B cell (primary cell): ENCODE results near the gene TMPRSS9. TPM values are rescaled to one million over a fixed set of nuclear protein-coding genes. Genes with fewer than 3 reads are reported as not detected.

Source experiments
- ATAC-seq: fragments of 200-7000 bp; cut with Tn5 transposase; one replicate; pipeline ENCODE4 v1.10.0; 2021; ENCODE audit warnings: low read depth, mild to moderate bottlenecking, moderate number of reproducible peaks, moderate library complexity
- CTCF ChIA-PET: fragments of 350-600 bp; sonication (Branson Sonifier 250); formaldehyde crosslinking; loops from one replicate; lab custom pipeline; 2021; ENCODE audit warnings: antibody characterized with exemption, inconsistent platforms; lab: Charles Lee
- POLR2A ChIA-PET: fragments of 350-600 bp; sonication (Branson Sonifier 250); formaldehyde crosslinking; loops from one replicate; lab custom pipeline; 2021; ENCODE audit warnings: antibody characterized with exemption; lab: Charles Lee
- DNase-seq: peaks from one replicate; pipeline ENCODE4 v3.0.0; 2013
- H2AFZ ChIP-seq: 2 replicates; pipeline ENCODE4 v1.6.1; 2012; ENCODE audit warnings: mild to moderate bottlenecking, low read depth, low read length; ENCODE audit not compliant: insufficient read depth, poor library complexity, severe bottlenecking
- H3K27ac ChIP-seq, 2 donors: 1 replicate in 1 of 2; 2 replicates in 1 of 2; pipeline ENCODE4 v1.5.1; 2012 to 2013; ENCODE audit warnings: low read length in 2 of 2, mild to moderate bottlenecking in 2 of 2, moderate library complexity in 1 of 2
- H3K27me3 ChIP-seq, 4 experiments: fragments of 200-600 bp in 1 of 4; sonication (generic) in 1 of 4; replicated peaks in 1 of 4; 1 replicate in 2 of 4; 2 replicates in 2 of 4; pipeline versions ENCODE4 v1.6.1 to v1.7.0; 2013 to 2016; ENCODE audit warnings: low read length in 3 of 4, mild to moderate bottlenecking in 2 of 4, mixed read lengths in 1 of 4, moderate library complexity in 1 of 4; ENCODE audit not compliant: insufficient read depth in 4 of 4, control insufficient read depth in 3 of 4; ENCODE audit errors: control extremely low read depth in 1 of 4
- H3K36me3 ChIP-seq, 2 experiments: replicated peaks in 1 of 2; 1 replicate in 1 of 2; 2 replicates in 1 of 2; pipeline versions ENCODE4 v1.6.1 to v1.7.1; 2013; ENCODE audit warnings: low read length in 1 of 2; ENCODE audit not compliant: insufficient read depth in 2 of 2, control insufficient read depth in 1 of 2; ENCODE audit errors: control extremely low read depth in 1 of 2, extremely low read depth in 1 of 2
- H3K4me1 ChIP-seq, 2 donors: fragments of 200-600 bp in 1 of 2; sonication (generic) in 1 of 2; 1 replicate in 1 of 2; 2 replicates in 1 of 2; pipeline versions ENCODE4 v1.5.1 to v1.6.1; 2013 to 2017; ENCODE audit warnings: low read length in 2 of 2; ENCODE audit not compliant: control insufficient read depth in 2 of 2, insufficient read depth in 2 of 2
- H3K4me2 ChIP-seq: replicated peaks from 2 replicates; pipeline ENCODE3; 2012; ENCODE audit warnings: mild to moderate bottlenecking, low read depth, low read length; ENCODE audit not compliant: poor library complexity, severe bottlenecking
- H3K4me3 ChIP-seq, 5 experiments: fragments of 200-600 bp in 1 of 5; sonication (generic) in 1 of 5; 1 replicate in 3 of 5; 2 replicates in 2 of 5; pipeline versions ENCODE4 v1.5.1 to v1.7.0; 2011 to 2016; ENCODE audit warnings: low read length in 4 of 5, mild to moderate bottlenecking in 4 of 5, low read depth in 2 of 5, control low read depth in 1 of 5, moderate library complexity in 1 of 5; ENCODE audit not compliant: insufficient read depth in 1 of 5; ENCODE audit errors: control extremely low read depth in 1 of 5, extremely low read depth in 1 of 5
- H3K79me2 ChIP-seq: fragments of 200-600 bp; sonication (generic); one replicate; pipeline ENCODE4 v1.6.0; 2016; ENCODE audit warnings: low read length; ENCODE audit not compliant: control insufficient read depth, insufficient read depth
- H3K9ac ChIP-seq: fragments of 200-600 bp; sonication (generic); 2 replicates; pipeline ENCODE4 v1.6.1; 2017; ENCODE audit warnings: mild to moderate bottlenecking, low read length, moderate library complexity
- H3K9me3 ChIP-seq, 3 donors: one replicate each; pipeline versions ENCODE4 v1.6.1 to v1.7.1; 2013; ENCODE audit warnings: low read length in 2 of 3; ENCODE audit not compliant: control insufficient read depth in 2 of 3, insufficient read depth in 1 of 3; ENCODE audit errors: control extremely low read depth in 1 of 3
- H4K20me1 ChIP-seq: 2 replicates; pipeline ENCODE4 v1.6.0; 2012; ENCODE audit warnings: mild to moderate bottlenecking, low read length; ENCODE audit not compliant: insufficient read depth, control insufficient read depth, poor library complexity, severe bottlenecking
- H3K27ac Mint-ChIP-seq: one replicate; pipeline ENCODE4 v1.8.0; 2021; ENCODE audit warnings: mixed read lengths
- H3K27me3 Mint-ChIP-seq: one replicate; pipeline ENCODE4 v1.8.0; 2021; ENCODE audit warnings: mixed read lengths
- H3K4me1 Mint-ChIP-seq: one replicate; pipeline ENCODE4 v1.8.0; 2021; ENCODE audit warnings: mixed read lengths
- H3K4me3 Mint-ChIP-seq: one replicate; pipeline ENCODE4 v1.8.0; 2021; ENCODE audit warnings: mixed read lengths
- H3K9me3 Mint-ChIP-seq: one replicate; pipeline ENCODE4 v1.8.0; 2022; ENCODE audit warnings: mixed read lengths; ENCODE audit not compliant: insufficient read depth
- CTCF ChIP-seq: fragments of 200-600 bp; IDR thresholded peaks from one replicate; pipeline ENCODE4 v1.8.0; 2022; ENCODE audit warnings: antibody characterized with exemption, mild to moderate bottlenecking
- EZH2 ChIP-seq: IDR thresholded peaks from 2 replicates; pipeline ENCODE4 v1.6.1; 2012; ENCODE audit warnings: borderline replicate concordance, low read depth, mild to moderate bottlenecking, moderate library complexity, low read length; ENCODE audit not compliant: insufficient read depth, poor library complexity, severe bottlenecking
- WGBS: methylation state at CpG from one replicate; pipeline ENCODE4 v1.1.5; 2013; ENCODE audit warnings: missing lambda C conversion rate; ENCODE audit not compliant: insufficient coverage; 5-methylcytosine and 5-hydroxymethylcytosine counted together
- intact Hi-C: fragments of 100-400 bp; cut with micrococcal nuclease; formaldehyde crosslinking; loops from one replicate; pipeline ENCODE4 v1.10.0; 2022
- polyA plus RNA-seq: library from polyadenylated mRNA; depleted of rRNA; stranded (reverse); fragments of >200 nt; gene quantifications from 2 replicates; pipeline ENCODE4 v1.2.3, GENCODE V29; 2012
- total RNA-seq, 2 donors: library from RNA; stranded (reverse); fragments of 120-200 nt in 1 of 2; gene quantifications; 1 replicate in 1 of 2; 2 replicates in 1 of 2; pipeline versions ENCODE4 v1.2.3 to v1.2.4, GENCODE V29; 2013 to 2022

The TMPRSS9 gene
- total and polyA plus RNA-seq, 2 donors (not counting 1 experiment from before 2014, with no cell fraction given) = not detected

GRCh38 chr19:2454962-2455850 is 95.1 kb downstream of the TMPRSS9 start:
- Mint-ChIP-seq H3K4me1 (peaks cover 24% of the 10 kb centered on the region), H3K9me3 (no peaks in the 10 kb centered on the region), H3K4me3 (peak overlapping the region; percentile 84), H3K27me3 (no peaks in the 10 kb centered on the region), H3K27ac (peak overlapping the region; percentile 78)
- H2AFZ ChIP-seq = peak overlapping the region; percentile 82
- intact Hi-C loops = no loop called here
- H4K20me1 ChIP-seq = peaks cover 8% of the 10 kb centered on the region
- no peak for TF ChIP-seq EZH2
- TF ChIP-seq CTCF = no peak
- peaks cover 7 to 26% of the 10 kb centered on the region in 2 donors for H3K4me1 ChIP-seq
- H3K27me3 ChIP-seq = no peaks in the 10 kb centered on the region
- WGBS = 57% methylated on average over 13 of the region's 14 CpGs
- ATAC-seq (no peak), DNase-seq (no peak)
- no peak overlapping the region for H3K27ac ChIP-seq
- H3K36me3 ChIP-seq = no peaks in the 10 kb centered on the region
- peaks cover 56% of the 10 kb centered on the region for H3K79me2 ChIP-seq
- POLR2A ChIA-PET = interaction anchor here (0.6 to 1.9 kb wide), 3 partner anchors 21 to 518 kb away, joined by 3 to 12 read pairs (median 5); partner anchors contain the start of gene GADD45B
- H3K9me3 ChIP-seq = no peaks in the 10 kb centered on the region
- CTCF ChIA-PET = interaction anchor here (0.9 to 1.9 kb wide), 5 partner anchors 9 to 299 kb away, joined by 3 to 5 read pairs (median 4); no protein-coding TSS in a partner anchor
- peak overlapping the region; percentile 100 for H3K4me2 ChIP-seq
- H3K9ac ChIP-seq = peak overlapping the region; percentile 94
- H3K4me3 ChIP-seq = peak overlapping the region in 4 of 5 experiments; percentile 74 to 81 (median 78)
